Hypothalamus (tissue), 51 donors: ENCODE results near the gene SQSTM1.
A peak's percentile ranks its signal among the peaks of the same experiment; 100 is the strongest.

Source experiments
- DNase-seq, 51 donors: peaks; one replicate each; lab custom pipeline; 2025; lab: John Stamatoyannopoulos, UW

The SQSTM1 gene

DNA sequence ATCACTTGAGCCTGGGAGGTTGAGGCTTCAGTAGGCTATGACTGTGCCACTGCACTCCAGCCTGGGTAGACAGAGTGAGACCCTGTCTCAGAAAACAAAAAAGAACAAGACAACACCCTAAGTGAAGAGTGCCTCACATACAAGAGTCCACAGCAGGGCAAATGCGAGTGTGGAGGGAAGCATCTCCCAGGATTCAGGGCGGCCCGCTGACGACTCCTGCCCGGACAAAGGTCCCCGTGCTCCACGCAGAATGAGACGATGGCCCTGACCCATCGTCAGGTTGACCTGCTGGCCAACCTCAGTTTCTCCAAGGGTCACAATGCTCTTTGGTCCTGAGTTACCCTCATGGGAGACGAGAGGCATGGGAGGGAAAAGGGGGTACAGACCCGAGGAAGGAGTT, 19.6 kb downstream of the SQSTM1 start:
- no peak for DNase-seq

DNA sequence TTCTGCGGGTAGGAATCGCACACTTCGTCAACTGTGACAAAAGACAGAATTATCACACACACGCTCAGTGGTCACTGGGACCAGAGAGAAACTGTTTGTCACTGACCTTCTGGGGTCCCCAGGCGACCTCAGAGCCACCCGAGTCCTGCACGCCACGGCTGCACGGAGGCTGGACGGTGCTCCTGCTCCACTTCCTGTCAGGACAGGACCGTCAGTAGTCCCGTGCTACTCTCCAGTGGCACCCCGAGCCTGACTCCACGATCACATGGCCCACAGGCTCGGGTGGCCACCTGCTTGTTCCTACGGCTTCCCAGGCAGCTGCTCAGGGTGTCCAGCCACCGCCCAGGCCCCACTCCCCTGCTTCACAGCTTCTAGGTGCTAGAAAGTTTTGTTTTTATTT, 20.1 kb downstream of the SQSTM1 start:
- DNase-seq = no peak

DNA sequence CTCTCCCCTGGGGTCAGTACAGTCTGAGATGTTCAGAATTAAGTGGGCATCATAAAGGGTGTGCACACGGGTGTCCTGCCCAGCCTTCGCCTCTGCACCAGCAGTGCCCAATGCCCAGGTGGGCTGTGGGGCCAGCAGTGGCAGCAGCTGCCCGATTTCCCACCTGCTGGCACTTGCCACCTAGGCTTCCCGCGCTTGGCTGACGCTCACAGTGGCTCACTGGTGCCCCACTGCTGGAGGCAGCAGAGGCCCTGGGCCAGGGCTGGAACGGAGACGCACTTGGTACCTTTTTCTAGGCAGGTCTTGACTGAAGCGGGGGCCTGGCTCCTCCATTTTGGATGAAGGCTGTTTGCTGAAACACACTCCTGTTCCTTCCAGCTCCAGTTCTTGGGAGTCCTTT, 20.9 kb downstream of the SQSTM1 start:
- no peak for DNase-seq

DNA sequence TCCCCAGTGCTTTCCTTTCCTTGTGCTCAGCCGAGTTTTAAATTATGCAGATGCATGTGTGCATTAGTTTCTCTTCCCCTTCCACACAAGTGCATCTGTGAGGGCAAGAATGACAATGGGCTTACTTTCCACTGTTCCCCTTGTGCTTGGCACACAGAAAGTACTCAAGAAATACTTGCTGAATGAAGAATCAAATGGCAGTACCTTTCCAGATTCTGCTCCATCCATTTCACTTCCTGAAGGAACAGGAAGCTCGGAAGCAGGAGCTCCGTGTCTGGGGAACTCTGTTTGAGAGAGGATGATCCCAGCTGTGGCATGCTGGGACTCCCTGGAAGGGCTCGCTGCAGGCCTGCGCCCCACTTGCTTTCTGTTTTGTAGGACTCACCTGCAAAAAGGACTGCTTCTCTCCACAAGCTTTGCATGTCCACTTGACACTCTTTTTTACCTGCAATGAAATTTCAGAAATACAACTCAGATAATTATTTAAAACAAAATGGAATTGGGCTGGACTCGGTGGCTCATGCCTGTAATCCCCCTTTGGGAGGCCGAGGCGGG, 32.4 kb downstream of the SQSTM1 start:
- DNase-seq = no peak

DNA sequence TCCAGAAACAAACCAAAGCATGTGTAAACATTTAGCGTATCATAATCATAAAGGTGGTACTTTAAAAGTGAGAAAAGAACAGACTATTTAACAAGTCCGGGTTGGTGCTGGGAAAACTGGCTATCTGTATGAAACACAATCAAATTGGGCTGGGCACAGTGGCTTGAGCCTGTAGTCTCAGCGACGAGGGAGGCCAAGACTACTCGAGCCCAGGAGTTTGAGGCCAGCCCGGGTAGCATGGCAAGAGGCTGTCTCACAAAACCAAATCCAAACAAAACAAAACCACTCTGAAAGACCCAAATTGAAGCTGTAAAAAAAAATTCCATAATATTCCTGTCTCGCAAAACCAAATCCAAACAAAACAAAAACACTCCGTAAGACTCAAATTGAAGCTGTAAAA, 33.7 kb downstream of the SQSTM1 start:
- DNase-seq = no peak

DNA sequence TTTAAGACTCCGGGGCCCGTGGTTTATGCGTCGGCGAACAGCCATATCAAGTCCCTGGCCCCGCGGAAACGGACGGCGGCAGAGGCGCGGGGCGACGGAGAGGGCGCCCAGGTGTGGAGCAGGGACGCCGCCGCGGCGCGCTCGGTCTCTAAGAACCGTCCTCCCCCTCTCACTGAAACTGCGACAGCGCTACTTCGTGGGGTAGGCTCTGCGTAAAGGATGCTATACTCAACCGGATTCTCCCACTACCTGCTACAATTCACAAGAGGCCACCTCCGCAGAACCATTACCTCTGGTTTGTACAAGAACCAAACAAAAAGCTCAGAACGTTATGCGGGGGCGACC, 37.5 kb downstream of the SQSTM1 start:
- peak in 3 of 51 donors; percentile 60 to 72 (median 66) for DNase-seq

DNA sequence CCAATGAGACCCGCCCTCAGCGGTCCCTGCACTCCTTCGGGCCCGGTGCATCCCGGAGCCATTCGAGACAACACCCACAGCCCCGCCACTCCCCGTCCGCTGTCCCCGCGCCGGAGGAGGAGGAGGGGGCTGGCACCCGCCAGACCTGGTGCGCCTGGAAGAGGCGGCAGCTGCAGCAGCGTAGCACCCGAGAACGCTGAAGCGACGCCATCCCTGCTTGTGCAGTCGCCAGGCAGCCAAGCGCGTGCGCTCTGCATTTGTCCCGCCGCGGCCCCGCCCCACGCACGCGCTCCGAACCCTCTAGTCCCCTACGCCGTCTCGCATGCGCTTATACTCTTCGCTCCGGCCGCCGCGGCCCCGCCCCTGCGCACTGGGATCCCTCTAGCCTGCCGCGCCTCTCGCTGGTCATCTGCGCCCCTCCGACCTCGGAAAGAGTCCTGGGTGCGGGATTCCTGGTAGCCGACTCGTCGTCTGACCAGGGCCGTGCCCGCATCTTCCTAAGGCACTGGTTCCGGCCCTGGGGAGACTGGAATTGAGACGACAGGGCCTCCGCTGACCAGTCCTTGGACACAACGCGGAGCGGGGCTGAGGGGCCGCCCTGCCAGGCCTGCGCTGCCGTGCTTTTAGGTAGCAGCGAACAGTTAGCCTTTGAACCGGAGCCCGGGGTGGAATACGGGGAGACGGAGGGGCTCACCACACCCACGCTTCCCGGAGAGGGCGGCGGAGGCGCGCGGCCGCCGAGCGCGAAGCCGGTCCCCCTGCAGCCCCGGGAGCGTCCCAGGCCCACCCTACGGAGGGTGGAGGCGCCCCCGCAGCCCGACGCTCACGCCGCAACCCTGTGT, 38.1 kb downstream of the SQSTM1 start, which contains the start of gene MRNIP:
Gene MRNIP (minus strand): TSS at position 232 of the 842 bp plus-strand sequence. CDS start 21 bp downstream, at position 211.
- DNase-seq = peak; percentile 43 to 98 (median 94)

DNA sequence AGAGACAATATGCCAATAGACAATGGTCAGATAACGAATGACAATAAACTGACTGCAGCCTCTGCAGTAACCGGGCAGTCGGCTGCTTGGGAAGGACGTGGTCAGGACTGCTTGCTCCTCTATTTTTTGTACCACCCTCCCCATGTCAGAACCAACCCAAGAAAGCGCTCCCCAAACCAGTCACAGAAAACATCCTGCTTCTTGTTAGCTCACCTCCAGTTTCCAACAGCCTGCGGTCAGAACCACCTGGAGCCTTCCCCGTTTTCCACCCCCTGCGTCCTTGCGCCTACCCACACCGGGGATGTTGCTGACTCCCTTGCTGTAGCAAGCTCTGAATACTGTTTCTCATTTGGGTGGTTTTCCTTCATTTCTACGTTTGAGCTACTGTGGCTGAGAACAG, 39.6 kb downstream of the SQSTM1 start:
- no peak for DNase-seq

DNA sequence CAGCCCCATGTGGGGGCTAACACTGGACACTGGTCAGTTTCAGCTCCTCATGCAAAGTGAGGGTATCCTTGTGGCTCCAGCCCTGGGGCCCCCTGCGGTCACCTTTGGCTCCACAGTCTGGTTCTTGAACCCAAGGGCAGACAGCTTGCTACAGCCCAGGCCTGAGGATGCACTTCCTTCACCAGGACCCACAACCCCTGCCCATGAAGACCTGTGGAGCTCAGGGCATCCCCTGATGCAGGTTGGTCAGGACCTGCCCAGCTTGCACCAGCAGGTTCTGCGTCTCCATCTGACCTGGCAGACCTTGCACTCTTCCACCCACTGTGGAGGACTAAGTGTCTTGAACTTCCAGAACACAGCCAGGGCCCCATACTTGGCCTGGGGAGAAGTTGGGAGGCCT, 41.6 kb downstream of the SQSTM1 start:
- DNase-seq = no peak

DNA sequence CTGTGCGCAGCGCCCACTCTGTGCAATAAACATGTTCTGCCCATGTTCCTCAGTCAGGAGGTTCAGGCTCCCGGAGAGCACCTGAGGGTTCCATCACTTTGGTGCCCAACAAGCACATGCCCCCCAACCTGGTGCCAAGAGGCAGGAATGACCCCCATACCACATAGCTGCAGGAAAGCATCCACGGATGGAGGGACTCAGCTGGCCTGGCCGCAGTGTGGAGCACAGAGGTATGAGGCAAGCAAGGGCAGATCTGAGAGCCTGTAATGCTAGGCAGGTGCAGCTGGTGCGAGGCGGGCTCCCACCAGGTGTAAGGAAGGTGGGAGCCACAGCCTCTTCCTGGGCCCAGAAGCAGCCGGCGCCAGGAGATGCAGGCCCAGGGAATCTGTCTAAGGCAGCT, 42.2 kb downstream of the SQSTM1 start:
- no peak for DNase-seq

DNA sequence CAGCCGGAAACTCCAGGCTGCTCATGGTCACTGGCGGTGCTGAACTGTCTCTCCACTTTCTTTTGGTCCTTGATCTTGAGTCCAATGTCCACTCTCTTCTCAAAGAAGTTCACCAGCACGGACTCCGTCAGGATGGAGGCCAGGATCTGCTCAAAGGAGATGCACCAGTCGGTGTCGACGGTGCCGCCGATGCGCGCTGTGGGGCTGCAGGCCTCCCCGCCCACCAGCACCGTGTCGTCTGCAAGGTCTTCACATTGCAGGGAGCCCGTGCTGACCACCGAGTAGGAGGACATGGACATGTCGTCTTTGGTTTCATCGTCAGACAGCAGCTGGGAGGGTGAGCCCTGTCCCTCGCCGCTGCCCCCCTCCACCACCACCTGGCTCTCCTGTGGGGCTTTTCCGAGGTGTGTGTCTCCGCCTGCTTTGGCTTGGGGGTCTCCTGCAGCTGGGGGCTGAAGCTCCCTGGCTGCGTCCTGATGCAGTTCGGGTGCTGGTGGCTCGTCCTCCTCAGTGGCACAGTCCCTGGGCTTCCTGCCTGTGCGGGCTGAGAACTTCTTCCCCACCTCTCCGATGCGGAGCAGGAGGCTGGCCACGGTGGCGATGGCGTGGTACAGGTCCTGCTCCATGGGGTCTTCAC, 42.9 kb downstream of the SQSTM1 start:
- DNase-seq = no peak

DNA sequence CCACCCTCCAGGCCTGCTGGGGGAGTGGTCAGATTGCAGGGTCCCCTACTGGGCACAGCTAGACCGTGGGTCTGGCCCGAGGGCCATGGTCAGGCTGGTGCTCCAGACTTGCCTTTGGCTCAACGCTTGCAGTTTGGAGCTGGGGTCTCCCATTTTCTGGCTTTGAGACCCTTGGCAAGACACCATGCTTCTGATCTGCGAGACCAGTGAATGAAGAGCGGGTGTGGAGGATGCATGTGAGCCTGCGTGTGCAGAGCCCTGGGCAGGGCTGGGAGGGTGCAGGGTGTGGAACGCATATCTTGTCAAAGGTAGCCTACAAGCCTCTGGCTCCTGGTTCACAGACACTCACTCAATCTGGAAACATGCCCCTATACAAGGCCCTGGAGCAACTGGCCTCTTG, 44.0 kb downstream of the SQSTM1 start:
- DNase-seq = no peak

DNA sequence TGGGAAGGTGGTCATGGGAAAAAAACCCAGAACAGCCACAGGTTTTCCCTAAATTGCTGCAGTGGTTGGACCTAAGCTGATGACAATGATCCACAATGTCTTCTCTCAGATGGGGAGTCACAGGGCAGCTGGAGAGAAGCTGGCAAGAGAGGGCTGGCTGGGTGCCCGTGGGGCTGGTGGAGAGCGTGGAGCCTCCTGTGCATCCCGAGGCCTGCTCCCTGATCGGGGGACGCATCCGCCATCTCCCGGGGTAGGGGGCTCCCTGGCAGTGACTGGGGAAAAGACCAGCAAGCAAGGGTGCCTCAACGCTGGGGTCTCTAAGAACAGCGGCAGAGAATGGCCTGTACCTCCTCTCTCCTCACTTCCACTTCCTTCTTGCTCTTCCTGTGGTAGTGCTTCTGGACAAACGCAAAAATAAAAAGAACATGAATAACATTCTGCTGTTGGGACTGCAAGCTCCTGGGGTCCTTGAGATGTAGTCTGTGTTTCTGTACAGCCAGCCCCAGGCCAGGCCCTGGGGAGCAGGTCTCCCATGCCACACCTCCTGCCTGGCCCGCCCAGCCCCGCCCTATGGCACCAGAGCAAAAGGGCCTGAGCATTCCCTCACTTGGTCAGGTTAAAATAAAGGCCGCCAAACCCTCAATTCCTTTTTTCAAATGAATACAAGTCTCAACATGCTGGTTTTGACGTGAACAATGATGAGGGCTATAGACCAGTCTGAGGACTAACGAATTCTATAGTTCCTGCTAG, 45.0 kb downstream of the SQSTM1 start:
- DNase-seq = peak in 25 of 51 donors; percentile 11 to 69 (median 33)

DNA sequence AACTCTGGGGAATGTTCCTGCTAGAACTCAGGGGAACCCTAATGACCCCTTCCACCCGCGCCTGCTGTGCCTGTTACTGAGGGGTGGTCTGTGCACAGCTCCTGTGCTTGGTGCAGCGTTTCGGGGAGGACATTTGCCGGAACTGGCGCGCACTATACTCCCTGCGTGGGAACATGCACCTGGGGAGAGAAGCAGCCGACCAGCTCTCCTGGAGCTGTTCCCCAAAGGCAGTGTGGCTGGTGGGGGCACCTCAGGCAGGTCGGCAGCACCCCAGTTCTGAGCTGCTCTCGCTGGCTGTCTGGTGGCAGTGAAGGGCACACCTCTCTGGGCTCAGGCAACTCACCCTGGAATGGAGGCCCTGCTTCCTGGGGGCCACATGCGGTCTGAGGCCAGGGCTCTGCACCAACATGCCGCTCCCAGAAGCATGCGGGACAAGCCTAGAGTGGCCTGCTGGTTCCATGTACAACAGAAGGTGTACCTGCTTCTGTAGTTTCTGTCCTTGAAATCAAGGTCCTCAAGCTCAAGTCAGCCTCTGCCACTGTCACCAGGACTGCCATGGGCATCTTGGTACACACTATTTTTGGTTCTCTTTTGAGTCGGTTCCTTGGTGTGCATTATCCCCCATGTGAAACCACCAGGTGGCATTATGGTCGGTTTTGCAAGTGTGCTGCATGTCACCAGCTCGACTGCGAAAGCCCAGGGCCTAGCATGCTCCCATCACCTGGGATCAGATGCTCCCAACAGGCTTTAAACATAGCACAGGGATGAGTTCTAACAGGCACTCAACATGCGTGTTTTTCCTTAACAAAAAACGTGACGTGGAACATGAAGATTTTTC, 45.8 kb downstream of the SQSTM1 start:
- DNase-seq = peak in 3 of 51 donors; percentile 7 to 20 (median 16)

DNA sequence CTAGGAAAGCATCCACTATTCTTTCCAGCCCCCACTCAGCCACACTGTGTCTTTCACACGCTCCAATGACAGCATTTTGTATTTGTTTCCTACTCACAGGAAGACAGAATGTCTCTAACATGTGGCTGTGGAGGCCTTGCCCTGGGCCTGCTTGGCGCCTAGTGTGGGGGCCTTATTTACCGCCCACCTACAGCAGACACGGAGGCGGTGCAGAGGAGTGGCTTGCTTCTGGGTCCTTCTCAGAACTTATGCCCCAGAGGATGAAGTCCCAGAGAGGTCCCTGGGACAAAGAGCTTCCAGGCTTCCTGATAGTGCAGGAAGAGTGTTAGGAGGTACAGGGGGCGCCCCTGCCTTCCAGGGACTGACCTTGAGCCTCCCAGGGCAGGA, 46.4 kb downstream of the SQSTM1 start:
- DNase-seq = no peak

DNA sequence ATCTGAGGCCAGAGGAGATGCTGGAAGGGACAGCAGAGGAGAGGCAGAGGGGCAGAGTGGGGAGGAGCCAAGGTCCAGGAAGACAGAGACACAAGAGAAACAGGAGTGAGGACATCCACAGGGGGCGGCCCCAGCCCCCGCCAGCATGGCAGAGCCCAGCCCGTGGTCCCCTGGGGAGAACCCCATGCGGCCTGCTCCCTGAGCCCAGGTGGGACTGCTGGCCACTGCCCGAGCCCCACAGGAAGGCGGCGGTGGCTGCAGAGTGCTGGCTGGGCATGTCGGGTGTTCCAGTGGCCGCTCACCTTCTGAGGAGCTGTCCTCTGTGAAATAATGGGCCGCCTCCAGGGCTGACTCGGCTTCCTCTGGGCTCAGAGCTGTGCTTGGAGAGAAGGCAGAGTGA, 46.8 kb downstream of the SQSTM1 start:
- DNase-seq = no peak

DNA sequence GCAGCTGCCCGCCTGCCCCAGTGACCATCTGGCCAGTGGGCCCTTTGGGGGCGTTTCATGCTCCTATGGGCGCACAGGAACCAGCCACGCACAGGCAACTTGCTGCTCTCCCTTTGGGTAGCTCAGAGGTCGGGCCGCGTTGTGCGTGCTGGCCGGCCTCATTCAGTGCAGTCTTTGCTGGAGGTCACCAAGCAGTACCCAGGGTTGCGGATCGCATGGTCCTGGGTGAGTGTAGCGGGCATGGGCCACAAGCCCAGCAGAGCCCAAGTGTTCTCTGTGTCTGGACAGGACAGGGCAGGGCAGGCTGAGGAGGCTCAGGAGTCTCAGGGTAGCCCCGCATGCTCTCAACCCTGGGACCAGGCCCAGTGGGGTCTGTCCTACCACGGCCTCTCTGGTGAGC, 47.8 kb downstream of the SQSTM1 start:
- no peak for DNase-seq

DNA sequence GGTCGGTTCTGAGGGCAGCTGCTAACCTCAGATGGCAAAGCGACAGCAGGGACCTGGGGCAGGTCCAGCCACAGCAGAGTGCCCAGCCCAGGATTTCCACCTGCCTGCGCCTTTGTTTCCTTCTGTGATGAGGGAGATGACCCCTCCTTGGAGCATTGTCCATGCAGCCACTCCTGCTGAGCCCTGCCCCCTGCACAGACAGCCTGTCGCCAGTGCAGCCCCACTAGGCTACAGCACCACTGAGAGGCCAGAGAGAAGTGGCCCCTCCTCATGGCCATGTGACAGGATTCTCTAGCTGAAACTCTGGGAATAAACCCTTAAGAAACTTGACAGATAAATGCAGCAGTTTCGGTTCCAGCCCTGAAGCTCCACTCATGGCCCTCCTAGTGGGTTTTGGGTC, 48.4 kb downstream of the SQSTM1 start:
- peak in 1 of 51 donors; percentile 25 for DNase-seq

DNA sequence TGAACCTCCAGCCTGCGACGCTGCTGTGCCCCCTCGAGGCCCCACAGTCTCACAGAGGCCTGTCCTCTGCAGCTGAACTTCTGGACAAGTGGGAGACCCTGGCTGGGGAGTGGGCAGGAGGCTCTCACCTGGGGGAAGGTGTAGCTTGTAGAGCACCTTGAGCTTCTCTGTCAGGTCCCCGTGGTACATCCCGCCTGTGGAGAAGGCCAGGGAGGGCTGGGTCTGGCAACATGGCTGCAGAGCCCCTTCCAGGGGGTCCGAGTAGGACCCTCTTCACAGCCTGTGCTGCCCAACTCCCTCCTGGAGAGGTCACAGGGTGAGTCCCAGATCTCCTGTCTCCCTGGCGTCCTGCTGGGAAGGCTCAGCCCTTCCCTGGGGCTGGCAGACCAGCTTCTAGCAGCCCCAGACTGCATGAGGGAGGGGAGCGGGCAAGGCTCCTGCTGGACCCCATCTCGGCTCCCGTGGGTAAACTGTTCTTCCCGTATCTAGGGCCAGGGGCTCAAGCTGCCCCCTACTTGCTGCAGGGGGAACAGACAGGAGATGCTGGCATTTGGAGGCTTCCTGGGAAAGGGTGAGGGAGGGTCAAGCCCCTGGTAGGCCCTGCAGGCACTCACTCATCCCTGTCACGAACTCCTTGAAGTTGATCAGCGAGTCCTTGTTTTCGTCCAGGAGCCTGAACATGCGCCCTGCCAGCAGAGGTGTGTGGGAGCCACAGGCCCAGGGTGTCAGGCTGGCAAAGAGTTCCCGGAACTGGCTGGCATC, 49.1 kb downstream of the SQSTM1 start:
- no peak for DNase-seq
